Epithelial cell of proximal tubule (primary cell): ENCODE results near the gene CABLES2. TPM values are rescaled to one million over a fixed set of nuclear protein-coding genes. Genes with fewer than 3 reads are reported as not detected.

Source experiments
- DNase-seq: peaks from one replicate; pipeline ENCODE4 v3.0.0-alpha.2; 2011; ENCODE audit warnings: low read depth
- H3K4me3 ChIP-seq: 2 replicates; pipeline ENCODE4 v1.5.1; 2011; ENCODE audit warnings: low read depth, mild to moderate bottlenecking, low read length
- total RNA-seq: library from RNA; depleted of rRNA; stranded (reverse); fragments of >200 nt; gene quantifications from 2 replicates; pipeline ENCODE4 v1.2.3, GENCODE V29; 2015
- TF ChIP-seq, protein P1 (sequence below): conservative IDR thresholded peaks from 2 replicates; pipeline ENCODE4 v1.5.1; 2012; ENCODE audit warnings: low read depth, mild to moderate bottlenecking, low read length

CABLES2 gene
- total RNA-seq, 1 donor from 2014 or later, result 5.8 TPM

DNA sequence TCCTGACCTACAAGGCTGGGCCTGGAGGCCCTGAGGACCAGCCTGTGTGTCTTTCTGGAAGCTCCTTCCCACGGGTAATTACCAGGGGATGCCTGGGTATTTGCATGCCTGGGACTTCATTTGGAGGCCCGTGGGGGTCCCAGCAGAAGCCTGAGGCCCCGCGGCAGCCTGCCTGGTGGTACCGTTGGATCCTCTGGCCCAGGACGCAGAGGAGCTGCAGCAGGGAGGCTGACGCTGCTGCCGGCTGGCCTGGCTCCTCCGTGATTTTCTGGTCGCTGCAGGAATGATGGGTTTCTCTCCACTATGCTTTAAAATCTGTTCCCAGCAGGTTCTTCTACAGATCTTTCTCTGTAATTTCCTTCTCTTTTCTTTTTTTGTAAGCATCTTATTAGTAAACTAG, 6.5 kb downstream of the CABLES2 start:
- TF ChIP-seq, protein P1, sequence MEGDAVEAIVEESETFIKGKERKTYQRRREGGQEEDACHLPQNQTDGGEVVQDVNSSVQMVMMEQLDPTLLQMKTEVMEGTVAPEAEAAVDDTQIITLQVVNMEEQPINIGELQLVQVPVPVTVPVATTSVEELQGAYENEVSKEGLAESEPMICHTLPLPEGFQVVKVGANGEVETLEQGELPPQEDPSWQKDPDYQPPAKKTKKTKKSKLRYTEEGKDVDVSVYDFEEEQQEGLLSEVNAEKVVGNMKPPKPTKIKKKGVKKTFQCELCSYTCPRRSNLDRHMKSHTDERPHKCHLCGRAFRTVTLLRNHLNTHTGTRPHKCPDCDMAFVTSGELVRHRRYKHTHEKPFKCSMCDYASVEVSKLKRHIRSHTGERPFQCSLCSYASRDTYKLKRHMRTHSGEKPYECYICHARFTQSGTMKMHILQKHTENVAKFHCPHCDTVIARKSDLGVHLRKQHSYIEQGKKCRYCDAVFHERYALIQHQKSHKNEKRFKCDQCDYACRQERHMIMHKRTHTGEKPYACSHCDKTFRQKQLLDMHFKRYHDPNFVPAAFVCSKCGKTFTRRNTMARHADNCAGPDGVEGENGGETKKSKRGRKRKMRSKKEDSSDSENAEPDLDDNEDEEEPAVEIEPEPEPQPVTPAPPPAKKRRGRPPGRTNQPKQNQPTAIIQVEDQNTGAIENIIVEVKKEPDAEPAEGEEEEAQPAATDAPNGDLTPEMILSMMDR, result no peak
- no peak for DNase-seq
- no peak overlapping the region for H3K4me3 ChIP-seq

DNA sequence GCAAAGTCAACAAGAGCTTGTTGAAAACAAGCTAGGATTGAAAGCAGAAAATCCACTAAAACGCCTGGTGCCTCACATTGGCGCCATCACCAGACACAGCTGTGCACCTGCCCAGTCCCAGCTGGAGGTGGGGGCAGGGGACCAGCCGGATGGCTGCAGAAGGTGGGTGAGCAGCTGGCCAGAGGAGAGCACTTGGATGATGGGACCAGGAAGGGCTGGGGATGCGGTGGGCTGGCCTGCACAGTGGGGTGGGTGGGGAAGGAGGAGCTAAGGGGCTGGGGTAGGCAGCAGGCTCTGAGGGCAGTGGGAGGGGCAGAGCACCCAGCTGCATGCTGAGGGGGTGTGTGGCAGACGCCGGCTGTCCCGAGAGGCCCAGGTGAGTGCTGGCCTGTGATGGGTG, 7.1 kb downstream of the CABLES2 start:
- TF ChIP-seq, protein P1, result no peak
- no peak overlapping the region for H3K4me3 ChIP-seq
- no peak for DNase-seq

DNA sequence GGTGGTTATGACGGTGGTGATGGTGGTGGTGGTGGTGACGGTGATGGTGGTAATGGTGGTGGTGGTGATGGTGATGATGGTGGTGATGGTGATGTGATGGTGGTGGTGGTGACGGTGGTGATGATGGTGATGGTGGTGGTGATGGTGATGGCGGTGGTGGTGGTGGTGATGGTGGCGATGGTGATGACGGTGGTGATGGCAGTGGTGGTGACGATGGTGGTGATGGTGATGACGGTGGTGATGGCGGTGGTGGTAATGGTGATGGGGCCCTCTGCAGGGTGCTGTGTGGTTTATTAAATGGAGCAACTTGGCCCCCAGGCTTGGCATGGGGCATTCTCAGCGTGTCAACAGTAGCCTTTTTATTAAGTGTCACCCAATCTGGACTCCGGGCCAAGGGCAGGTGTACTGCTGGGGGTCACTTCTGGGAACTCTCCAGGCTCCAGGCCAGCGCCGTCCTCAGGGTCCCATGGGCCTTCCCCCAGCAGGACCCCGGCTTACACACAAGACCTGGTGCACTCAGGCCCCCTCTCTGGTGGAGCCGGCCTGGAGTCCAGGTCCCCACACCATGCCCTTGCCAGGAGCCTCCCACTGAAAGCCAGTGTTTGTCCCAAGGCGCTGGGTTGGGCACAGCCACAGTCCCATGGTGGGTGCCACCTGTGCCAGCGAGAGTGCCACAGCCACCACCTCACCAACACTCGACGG, 8.8 kb downstream of the CABLES2 start:
- TF ChIP-seq, protein P1, result no peak
- DNase-seq, result no peak
- no peak overlapping the region for H3K4me3 ChIP-seq

DNA sequence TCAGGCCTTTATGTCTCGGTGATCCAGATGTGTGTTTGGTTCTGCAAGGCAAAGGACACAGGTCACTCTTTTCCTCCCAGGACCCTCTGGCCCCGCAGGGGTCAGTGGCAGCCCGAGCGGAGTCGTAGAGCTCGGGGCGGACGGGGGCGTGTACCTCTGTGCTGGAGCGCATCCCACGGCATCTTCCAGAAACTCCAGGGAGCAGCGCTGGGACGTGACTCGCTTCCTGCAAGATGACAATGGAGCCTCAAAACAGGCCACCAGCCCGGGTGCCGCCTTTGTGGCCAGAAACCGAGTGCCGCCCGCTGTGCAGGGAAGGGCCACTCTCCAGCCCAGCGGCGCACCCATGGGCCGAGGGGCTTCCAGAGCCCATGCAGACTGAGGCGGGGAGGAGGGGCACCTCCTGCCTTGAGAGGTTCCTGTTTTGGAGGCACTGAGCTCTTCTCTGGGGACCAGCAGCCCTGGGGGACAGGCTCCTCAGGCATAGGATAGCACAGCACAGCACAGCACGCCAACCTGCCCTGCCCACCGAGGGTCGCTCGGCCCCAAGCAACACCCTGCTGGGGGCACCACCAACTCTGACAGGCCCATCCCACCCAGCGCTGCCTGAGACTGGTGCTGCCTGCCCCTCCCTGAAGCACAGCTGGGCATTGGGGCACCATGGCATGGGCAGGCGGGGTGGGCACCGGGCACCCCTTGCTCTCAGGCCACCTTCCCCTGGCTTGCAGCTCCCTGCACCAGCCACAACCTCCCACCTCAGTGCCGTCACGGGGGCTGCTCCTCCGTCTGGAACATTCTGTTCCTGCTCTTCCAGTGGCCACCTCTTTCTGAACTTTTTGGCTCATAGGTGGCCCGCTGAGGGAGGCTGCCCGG, 10.5 kb downstream of the CABLES2 start:
- no peak for DNase-seq
- H3K4me3 ChIP-seq, result no peak overlapping the region
- TF ChIP-seq, protein P1, result no peak

DNA sequence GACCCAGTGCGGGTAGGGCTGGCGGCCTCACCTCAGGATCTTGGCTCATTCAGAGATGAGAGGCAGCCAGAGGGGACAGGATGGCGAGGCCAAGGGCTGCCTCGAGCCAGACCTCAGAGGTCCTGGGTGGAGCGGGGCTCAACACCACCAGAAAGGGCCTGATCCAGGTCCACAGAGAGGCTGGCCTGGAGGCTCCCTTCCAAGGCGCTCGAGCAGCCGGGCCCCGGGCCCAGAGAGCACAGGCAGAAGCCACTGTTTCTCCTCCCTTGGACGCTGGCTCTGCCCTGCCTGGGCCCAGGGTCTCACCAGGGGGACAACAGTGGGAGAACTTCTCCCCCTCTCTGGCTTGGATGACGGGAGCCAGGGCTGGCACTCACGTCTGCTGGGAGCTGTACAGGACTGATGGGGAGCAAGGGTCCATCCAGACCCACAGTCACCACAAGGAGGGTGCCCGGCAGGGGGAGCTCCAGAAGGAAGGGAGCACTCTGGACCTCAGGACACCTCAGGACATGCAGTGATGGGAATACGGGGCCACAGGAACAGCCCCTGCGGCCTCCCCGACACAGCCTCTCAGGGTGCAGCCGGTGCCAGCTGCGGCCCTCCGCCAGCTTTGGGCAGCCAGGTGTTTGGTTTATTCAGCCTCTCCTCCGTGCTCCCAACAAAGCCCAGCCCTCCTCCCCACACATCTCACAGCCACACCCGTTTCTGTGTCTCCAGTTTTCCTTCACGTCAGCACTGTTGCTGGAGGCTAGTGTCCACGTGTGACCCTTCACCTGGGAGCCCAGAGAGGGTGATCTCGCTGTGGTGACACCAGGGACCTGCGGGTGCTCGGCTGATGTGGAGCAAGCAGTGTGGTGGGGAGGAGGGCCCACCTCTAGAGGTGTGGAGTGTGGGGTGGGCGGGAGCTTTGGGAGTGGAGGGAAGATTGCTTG, 11.5 kb downstream of the CABLES2 start:
- no peak overlapping the region for H3K4me3 ChIP-seq
- DNase-seq, result no peak
- TF ChIP-seq, protein P1, result no peak
